ENCODE data around the gene ZNF841. TPM values are rescaled to one million over a fixed set of nuclear protein-coding genes. Genes with fewer than 3 reads are reported as not detected.
A peak's percentile ranks its signal among the peaks of the same experiment; 100 is the strongest.

The ZNF841 gene
- total and polyA plus RNA-seq, 9 of the 15 experiments (the other 6 are each of a cell fraction or from before 2014, with no cell fraction given) = 3.1 to 17.1 (median 11.0) TPM

GRCh38 chr19:52028027-52028779 lies 67.4 kb downstream of the ZNF841 start, which contains the start of gene ZNF614 (continued):
- no peak for TF ChIP-seq HINFP (tag; conservative IDR thresholded peaks at IDR 0.05; ENCODE audit: low read depth)
- TF ChIP-seq ZNF57 (CRISPR knock-in tag; IDR thresholded peaks at IDR 0.05) = no peak
- peak; percentile 87 for TF ChIP-seq HNRNPLL (IDR thresholded peaks at IDR 0.05; ENCODE audit: low read depth, low read length, poor library complexity, severe bottlenecking)
- TF ChIP-seq ZNF217 (CRISPR knock-in tag; IDR thresholded peaks at IDR 0.05) = no peak
- TF ChIP-seq GABPB2 (CRISPR knock-in tag; conservative IDR thresholded peaks at IDR 0.05) = no peak
- TF ChIP-seq MYC (IDR thresholded peaks at IDR 0.05; ENCODE audit: low read depth, low read length) = peak; percentile 78
- TF ChIP-seq MYC (CRISPR knock-in tag; IDR thresholded peaks at IDR 0.05; ENCODE audit: borderline replicate concordance, low read depth) = 0 out of 2 replicates have a peak, but pooled peaks have one; percentile 19
- no peak for TF ChIP-seq SLC30A9 (CRISPR knock-in tag; IDR thresholded peaks at IDR 0.05)
- no peak for TF ChIP-seq ZNF23 (CRISPR knock-in tag; IDR thresholded peaks at IDR 0.05)
- no peak for TF ChIP-seq HNRNPH1 (optimal IDR thresholded peaks at IDR 0.05; ENCODE audit: low read depth, low read length)
- peak in 1 of 2 experiments; percentile 87; a peak in 2 of 4 replicates for TF ChIP-seq ZNF639 (CRISPR knock-in tag; conservative IDR thresholded peaks at IDR 0.05 in 1 of 2, IDR thresholded peaks at IDR 0.05 in 1 of 2)
- TF ChIP-seq KLF1 (tag; IDR thresholded peaks at IDR 0.05) = 0 out of 2 replicates have a peak, but pooled peaks have one; percentile 40
- TF ChIP-seq RBFOX2 (IDR thresholded peaks at IDR 0.05; ENCODE audit: low read depth, low read length) = peak; percentile 97
- TF ChIP-seq SRSF7 (optimal IDR thresholded peaks at IDR 0.05; ENCODE audit: low read depth, low read length) = no peak
- TF ChIP-seq TRIM25 (IDR thresholded peaks at IDR 0.05; ENCODE audit: borderline replicate concordance) = no peak
- no peak for TF ChIP-seq ZBTB8A (IDR thresholded peaks at IDR 0.05; ENCODE audit: partially characterized antibody)
- peak; percentile 62 for TF ChIP-seq LCOR (CRISPR knock-in tag; IDR thresholded peaks at IDR 0.05)
- TF ChIP-seq GATAD2B (IDR thresholded peaks at IDR 0.05; ENCODE audit: borderline replicate concordance) = no peak
- no peak for TF ChIP-seq NFE2L1 (tag; IDR thresholded peaks at IDR 0.05; ENCODE audit: borderline replicate concordance, low read depth)
- TF ChIP-seq MBD1 (CRISPR knock-in tag; IDR thresholded peaks at IDR 0.05) = no peak
- no peak for TF ChIP-seq ZSCAN32 (CRISPR knock-in tag; IDR thresholded peaks at IDR 0.05)
